ENCODE measurements around the gene PLCXD1.
"Not testable (repeated sequence)": the region's sequence is repeated elsewhere in the genome, so short reads cannot be mapped to it uniquely, and the experiment has no call there.

Gene PLCXD1

GRCh38 chrX:264634-265455 is 16.3 kb upstream of the PLCXD1 start:
- DNase-seq = no peak

DNA sequence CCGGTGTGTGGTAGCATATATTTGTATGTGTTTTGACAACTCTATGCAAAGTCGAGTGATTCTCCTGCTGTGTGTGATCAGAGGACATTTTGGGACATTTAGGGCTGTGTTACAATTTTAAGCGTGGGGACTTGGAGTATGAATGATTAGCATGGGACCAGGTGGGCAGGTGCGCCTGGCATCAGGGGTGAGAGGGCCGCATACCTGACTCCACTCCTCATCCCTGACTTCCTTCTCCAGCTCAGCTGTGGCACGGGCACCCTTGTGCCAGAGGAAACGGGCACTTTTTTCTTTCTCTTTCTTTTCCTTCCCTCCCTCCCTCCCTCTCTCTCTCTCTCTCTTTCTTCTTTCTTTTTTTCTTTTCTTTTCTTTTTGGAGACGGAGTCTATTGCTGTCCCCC is 15.7 kb upstream of the PLCXD1 start:
- DNase-seq = no peak

- DNase-seq = no peak
Observed at GRCh38 chrX:267771-268261, 13.4 kb upstream of the PLCXD1 start.

GRCh38 chrX:270848-271367 is 10.3 kb upstream of the PLCXD1 start:
- DNase-seq = no peak

DNA sequence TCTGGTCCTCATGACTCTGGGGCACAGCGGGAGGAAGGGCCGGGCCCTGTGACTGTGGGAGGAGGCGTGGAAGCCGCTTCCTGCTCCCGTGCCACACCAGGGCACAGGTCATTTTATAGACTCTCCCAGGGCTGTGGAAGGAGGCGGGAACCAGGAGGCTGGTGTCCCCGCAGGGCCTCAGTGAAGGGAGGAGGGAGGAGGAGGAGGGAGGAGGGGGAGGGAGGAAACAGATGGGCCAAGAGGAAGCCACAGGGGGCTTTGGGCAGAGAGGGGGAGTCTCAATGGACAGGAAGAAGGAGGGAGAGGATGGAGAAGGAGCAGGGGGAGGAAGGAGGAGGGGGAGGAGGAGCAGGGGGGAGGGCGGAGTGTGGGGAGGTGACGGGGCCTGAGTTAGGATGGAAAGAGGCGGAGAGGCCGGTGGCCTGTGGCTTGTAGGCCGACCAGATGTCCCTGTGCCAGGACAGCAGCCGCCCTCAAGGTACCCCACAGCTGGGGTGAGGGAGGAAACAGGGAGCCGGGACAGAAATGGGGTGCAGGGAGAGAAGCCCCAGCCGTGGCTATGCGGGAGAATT is 6.2 kb upstream of the PLCXD1 start:
- no peak for DNase-seq

- no peak for DNase-seq
Observed at GRCh38 chrX:275476-275966, 5.7 kb upstream of the PLCXD1 start.

DNA sequence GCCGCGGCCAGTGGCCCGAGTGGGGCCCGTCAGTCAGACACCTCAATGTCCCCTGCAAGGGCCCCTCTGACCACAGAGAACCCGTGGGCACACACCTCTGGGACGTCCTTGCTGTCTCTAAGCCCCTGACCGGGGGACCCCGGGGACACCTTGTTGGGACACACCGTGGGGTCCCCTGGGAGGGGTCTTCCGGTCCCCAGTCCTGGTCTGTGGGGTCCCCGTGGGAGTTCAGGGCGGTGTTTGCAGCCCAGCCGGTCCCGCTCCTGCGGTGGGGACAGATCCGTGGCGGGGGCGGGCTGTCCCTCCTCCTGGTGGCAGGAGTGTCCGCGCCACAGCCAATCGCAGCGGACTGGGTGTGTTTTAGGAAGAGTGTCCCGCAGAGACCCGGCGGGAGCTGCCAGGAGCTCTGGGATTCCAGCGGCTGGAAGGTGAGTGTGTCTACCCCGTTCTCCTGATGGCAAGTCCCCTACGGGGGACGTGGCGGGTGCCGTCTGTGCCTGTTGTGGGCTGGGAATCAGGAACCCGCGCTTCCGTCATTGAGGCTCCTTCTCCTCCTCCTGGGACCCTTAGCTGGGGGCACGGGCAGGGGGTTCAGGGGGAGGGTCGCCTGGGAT is 5.1 kb upstream of the PLCXD1 start:
- no peak for DNase-seq

- no peak for DNase-seq
Observed at GRCh38 chrX:276581-277201, 4.5 kb upstream of the PLCXD1 start.

- DNase-seq = not testable (repeated sequence)
Observed at GRCh38 chrX:279757-280604, 1.2 kb upstream of the PLCXD1 start.

DNA sequence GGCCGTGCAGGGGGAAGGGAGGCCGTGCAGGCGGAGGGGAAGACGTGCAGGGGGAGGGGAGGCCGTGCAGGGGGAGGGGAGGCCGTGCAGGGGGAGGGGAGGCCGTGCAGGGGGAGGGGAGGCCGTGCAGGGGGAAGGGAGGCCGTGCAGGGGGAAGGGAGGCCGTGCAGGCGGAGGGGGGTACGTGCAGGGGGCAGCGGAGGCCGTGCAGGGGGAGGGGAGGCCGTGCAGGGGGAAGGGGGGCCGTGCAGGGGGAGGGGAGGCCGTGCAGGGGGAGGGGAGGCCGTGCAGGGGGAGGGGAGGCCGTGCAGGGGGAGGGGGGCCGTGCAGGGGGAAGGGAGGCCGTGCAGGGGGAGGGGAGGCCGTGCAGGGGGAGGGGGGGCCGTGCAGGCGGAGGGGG is 459 bp upstream of the PLCXD1 start:
- not testable (repeated sequence) for DNase-seq

DNA sequence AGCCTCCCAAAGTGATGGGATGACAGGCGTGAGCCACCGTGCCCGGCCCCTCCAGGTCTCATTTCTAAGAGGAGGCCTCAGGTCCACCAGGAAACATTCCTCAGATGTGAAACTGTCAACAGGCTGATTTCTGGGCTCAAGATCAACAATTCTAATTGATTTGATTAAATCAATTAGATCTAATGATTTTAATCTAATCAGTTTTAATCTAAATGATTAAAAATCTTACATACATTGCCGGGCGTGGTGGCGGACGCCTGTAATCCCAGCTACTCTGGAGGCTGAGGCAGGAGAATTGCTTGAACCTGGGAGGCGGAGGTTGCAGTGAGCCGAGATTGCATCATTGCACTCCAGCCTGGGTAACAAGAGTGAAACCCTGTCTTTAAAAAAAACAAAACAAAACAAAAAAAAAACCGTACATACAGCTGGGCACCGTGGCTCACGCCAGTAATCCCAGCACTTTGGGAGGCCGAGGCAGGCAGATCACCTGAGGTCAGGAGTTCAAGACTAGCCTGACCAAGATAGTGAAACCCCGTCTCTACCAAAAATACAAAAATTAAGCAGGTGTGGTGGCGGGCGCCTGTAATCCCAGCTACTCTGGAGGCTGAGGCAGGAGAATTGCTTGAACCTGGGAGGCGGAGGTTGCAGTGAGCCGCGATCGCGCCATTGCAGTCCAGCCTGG is 960 bp downstream of the PLCXD1 start:
- DNase-seq = not testable (repeated sequence)

- DNase-seq = no peak
Observed at GRCh38 chrX:283115-283845, 2.1 kb downstream of the PLCXD1 start.

DNA sequence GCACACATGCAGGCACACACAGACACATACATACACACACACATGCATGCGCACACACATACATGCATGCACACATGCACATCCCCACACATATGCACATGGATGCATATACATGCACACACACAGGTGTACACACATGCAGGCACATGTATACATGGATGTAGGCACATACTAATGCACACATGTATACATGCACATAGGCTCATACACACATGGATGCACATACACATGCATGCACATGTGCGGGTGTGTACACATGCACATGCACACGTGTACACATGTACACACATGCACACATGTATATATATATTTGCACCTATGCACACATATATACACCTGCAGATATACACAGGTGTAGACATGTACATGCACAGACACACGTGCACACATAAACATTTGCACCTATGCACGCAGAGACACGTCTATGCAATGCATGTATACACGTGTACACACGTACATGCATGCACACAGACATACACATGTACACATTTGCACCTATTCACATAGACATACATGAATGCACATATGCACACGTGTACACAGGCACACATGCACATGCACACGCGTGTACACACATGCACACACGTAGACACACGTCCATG is 4.0 kb downstream of the PLCXD1 start:
- DNase-seq = no peak

- DNase-seq = no peak
Observed at GRCh38 chrX:287670-288069, 6.5 kb downstream of the PLCXD1 start.

GRCh38 chrX:288561-288991 is 7.4 kb downstream of the PLCXD1 start:
- DNase-seq = no peak

GRCh38 chrX:290476-291166 is 9.4 kb downstream of the PLCXD1 start:
- no peak for DNase-seq

GRCh38 chrX:291411-291901 is 10.3 kb downstream of the PLCXD1 start:
- DNase-seq = no peak

DNA sequence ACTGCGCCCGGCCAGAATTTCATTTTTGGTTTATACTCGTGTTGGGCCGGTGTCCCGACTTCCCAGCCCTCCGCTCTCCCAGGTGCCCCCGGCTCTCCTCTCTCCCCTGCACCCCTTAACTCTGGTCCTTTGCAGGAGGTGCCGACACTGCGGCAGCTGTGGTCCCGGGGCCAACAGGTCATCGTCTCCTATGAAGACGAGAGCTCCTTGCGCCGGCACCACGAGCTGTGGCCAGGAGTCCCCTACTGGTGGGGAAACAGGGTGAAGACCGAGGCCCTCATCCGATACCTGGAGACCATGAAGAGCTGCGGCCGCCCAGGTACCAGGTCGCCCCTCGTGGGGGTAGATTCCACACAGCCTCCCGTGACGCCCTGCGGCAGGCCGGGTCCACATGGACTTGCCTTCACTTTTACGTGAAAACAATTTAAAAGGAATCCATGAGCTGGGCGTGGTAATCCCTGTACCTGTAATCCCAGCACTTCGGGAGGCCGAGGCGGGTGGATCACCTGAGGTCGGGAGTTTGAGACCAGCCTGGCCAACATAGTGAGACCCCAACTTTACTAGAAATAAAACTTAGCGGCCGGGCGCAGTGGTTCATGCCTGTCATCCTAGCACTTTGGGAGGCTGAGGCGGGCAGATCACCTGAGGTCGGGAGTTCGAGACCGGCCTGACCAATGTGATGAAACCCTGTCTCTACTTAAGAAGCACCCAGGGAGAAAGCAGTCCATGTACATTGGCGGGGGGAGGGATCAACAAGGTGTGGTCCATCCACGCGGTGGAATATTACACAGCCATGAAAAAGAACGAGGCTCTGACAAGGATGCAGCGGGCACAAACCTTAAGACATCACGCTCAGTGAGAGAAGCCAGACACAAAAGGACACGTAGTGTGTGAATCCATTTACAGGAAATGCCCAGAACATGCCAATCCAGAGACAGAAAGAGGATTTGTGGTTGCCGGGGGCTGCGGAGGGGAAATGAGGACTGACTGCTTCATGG is 12.0 kb downstream of the PLCXD1 start:
- no peak for DNase-seq
